ENCODE measurements around the gene C1orf167.

Gene C1orf167

DNA sequence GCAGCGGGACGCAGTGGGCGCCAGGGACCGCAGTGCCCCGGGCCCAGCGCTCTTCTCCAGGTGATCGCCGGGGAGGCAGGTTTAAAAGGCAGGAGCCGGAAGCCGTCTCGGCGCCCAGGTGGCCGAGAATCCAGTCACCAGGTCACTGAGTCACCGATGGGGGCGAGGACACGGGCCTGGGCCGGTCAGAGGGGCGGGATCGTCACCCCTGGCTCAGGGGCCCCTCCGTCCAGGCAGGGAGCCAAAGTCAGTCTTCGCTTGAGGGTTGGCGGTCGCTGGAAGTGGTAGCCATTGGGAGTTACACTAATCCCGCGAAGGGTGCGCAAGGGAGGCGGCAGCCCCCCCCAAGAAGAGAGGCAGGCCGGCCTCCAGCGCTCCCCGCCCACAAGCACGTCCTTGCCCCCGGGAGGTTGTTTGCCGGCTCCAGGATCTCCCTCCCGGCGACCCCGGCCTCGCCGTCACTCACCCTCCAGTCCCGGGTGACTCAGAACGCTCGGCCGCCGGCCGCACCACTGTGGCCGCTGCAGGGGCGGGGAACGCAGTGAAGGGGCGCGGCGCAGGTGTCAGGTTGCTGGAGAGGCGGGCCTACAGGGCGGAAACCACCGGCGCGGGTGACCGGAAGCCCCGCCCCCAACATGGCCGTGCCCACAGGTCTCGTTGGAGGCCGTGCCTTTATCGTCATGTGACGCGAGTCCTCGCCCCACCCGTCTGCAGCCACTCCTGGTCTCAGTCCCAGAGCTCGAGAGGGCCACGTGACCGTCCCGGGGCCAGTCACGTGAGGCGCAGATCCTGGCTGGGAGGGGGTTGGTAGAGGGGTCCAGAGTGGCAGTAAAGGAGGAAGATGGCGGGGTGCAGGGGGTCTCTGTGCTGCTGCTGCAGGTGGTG, 43.7 kb downstream of the C1orf167 start, which contains the start of the genes CLCN6 and MTHFR:
TSS of gene CLCN6 (plus strand) at position 770 of the 885 bp plus-strand sequence. CDS start at position 842, 72 bp downstream.
TSS of gene MTHFR (minus strand) at position 543 of the 885 bp plus-strand sequence. CDS start 2,848 bp downstream, outside the sequence.
- Histone ChIP-seq H3K9me3 (ENCODE audit: control insufficient read depth, insufficient read depth, low read depth, low read length) (no peaks in the 10 kb centered on the region), H3K27me3 (ENCODE audit: control insufficient read depth, insufficient read depth, low read length) (no peaks in the 10 kb centered on the region), H3K9ac (ENCODE audit: low read length) (peak within 1 kb of the TSS; percentile 90), H3K27ac (ENCODE audit: low read depth, low read length) (peak within 1 kb of the TSS; percentile 92), H3K36me3 (ENCODE audit: control insufficient read depth, insufficient read depth, low read length) (peaks cover 45% of the 10 kb centered on the region), H3K4me1 (ENCODE audit: control insufficient read depth, insufficient read depth, low read length) (peaks cover 37% of the 10 kb centered on the region), H3K4me3 (ENCODE audit: low read depth, low read length) (peak within 1 kb of the TSS; percentile 88)

DNA sequence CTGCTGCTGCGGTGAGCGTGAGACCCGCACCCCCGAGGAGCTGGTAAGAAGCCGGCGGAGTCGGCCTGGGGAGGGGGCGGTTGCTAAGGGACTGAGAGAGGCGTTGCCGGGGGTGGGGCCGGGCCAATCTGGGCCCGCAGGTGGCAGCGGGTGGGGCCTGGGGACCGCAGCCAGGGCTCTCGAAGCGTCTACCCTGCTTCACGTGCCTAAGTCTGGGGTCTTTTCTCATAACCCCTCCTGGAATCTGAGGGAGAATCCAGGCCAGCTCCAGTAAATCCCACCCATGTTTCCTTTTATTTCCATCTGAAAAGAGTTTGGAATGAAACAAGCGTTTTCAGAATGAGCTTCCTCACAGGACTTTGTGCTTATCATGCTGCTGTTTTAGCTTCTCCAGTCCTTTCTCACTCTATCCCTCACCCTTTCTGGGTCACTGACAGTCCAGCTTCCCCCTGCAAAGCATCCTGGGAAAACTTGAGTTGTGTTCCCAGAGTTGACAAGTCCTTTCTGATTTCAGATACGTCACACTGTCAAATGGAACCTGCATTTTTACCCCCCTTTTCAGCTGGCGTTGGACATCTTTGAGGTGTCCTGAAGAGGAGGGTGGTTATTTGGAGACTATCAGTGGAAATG, 44.4 kb downstream of the C1orf167 start:
- Histone ChIP-seq H3K36me3 (ENCODE audit: control insufficient read depth, insufficient read depth, low read length) (peaks cover 43% of the 10 kb centered on the region), H3K27me3 (ENCODE audit: control insufficient read depth, insufficient read depth, low read length) (no peaks in the 10 kb centered on the region), H3K9me3 (ENCODE audit: control insufficient read depth, insufficient read depth, low read depth, low read length) (no peaks in the 10 kb centered on the region), H3K9ac (ENCODE audit: low read length) (peak overlapping the region; percentile 70), H3K4me1 (ENCODE audit: control insufficient read depth, insufficient read depth, low read length) (peaks cover 37% of the 10 kb centered on the region), H3K27ac (ENCODE audit: low read depth, low read length) (peak overlapping the region; percentile 35; the same call in 1 of the 2 replicates), H3K4me3 (ENCODE audit: low read depth, low read length) (peak overlapping the region; percentile 88)

DNA sequence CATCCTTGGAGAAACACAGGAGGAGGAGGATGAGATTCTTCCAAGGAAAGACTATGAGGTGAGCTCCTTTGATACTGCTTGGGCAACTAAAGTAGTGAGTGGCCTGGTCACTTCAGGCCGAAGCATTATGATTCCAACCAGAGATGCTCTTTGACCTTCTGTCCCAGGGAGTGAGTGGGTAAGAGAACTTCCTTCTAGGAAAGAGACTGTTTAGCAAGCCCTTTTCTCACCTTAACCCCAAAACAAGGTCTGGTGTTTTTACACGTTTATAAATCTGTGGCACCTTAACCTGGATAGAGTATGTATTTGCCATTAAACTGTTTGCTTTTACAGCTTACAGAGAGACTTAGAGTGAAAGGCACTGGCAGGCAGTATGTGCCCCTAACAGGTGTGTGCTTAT, 45.1 kb downstream of the C1orf167 start:
- Histone ChIP-seq H3K27ac (ENCODE audit: low read depth, low read length) (no peak overlapping the region), H3K9me3 (ENCODE audit: control insufficient read depth, insufficient read depth, low read depth, low read length) (no peaks in the 10 kb centered on the region), H3K4me3 (ENCODE audit: low read depth, low read length) (peak overlapping the region; percentile 88), H3K9ac (ENCODE audit: low read length) (peak overlapping the region; percentile 70), H3K27me3 (ENCODE audit: control insufficient read depth, insufficient read depth, low read length) (no peaks in the 10 kb centered on the region), H3K36me3 (ENCODE audit: control insufficient read depth, insufficient read depth, low read length) (peaks cover 50% of the 10 kb centered on the region), H3K4me1 (ENCODE audit: control insufficient read depth, insufficient read depth, low read length) (peaks cover 35% of the 10 kb centered on the region)

DNA sequence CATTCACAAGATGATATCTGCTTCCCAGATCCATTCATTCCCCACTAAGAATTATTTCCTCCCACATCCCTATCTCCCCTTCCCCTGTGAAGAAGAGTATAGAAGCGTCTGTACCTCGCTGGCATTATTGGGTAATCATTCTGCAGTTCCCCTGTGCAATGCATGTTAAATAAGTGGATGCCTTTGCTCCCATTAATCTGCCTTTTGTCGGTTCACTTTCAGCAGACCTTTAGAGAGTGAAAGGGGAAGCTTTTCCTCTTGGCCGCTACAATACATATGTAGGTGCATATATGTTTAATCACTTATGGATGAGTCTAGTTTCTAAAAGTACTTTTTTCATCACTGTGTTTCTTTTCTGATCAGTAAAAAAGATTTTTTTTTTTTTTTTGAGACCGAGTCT, 51.0 kb downstream of the C1orf167 start:
- Histone ChIP-seq H3K4me3 (ENCODE audit: low read depth, low read length) (no peak overlapping the region), H3K9me3 (ENCODE audit: control insufficient read depth, insufficient read depth, low read depth, low read length) (no peaks in the 10 kb centered on the region), H3K27ac (ENCODE audit: low read depth, low read length) (no peak overlapping the region), H3K4me1 (ENCODE audit: control insufficient read depth, insufficient read depth, low read length) (no peaks in the 10 kb centered on the region), H3K27me3 (ENCODE audit: control insufficient read depth, insufficient read depth, low read length) (no peaks in the 10 kb centered on the region), H3K9ac (ENCODE audit: low read length) (no peak overlapping the region), H3K36me3 (ENCODE audit: control insufficient read depth, insufficient read depth, low read length) (peaks cover 75% of the 10 kb centered on the region)

DNA sequence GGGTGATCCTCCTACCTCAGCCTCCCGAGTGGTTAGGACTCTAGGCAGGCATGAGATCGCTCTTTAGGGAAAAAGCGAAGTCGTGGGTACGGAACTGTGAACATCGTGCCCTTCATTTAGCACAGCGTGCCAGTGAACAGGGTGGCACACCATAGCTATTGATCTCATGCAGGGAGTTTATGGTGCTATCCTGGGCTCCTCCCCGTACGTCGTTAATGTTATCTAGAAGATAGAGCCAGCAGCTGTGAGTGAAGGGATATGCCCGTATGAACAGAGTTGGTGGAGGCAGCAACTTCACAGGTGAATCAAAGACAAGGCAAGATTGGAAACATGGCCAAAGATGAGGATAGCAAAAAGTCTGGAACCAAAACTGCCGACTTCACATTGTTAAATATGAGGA, 55.2 kb downstream of the C1orf167 start:
- Histone ChIP-seq H3K27ac (ENCODE audit: low read depth, low read length) (no peak overlapping the region), H3K4me3 (ENCODE audit: low read depth, low read length) (no peak overlapping the region), H3K9ac (ENCODE audit: low read length) (no peak overlapping the region), H3K4me1 (ENCODE audit: control insufficient read depth, insufficient read depth, low read length) (no peaks in the 10 kb centered on the region), H3K9me3 (ENCODE audit: control insufficient read depth, insufficient read depth, low read depth, low read length) (no peaks in the 10 kb centered on the region), H3K27me3 (ENCODE audit: control insufficient read depth, insufficient read depth, low read length) (no peaks in the 10 kb centered on the region), H3K36me3 (ENCODE audit: control insufficient read depth, insufficient read depth, low read length) (peaks cover 71% of the 10 kb centered on the region)

DNA sequence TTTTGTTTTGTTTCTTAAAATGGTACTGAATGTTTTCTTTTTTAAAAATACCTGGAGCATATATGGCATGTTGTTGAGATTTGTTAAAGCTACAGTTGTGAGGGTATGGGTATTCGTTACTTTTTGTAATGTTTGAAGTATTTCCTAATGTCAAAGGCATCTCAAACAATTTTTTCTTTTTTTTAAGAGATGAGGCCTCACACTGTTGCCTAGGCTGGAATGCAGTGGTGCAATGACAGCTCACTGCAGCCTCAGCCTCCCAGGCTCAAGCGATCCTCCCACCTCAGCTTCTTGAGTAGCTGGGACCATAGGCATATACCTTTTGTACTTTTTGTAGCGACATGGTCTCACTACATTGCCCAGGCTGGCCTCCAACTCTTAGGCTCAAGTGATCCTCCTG, 60.1 kb downstream of the C1orf167 start:
- H3K27ac ChIP-seq (ENCODE audit: low read depth, low read length) = no peak overlapping the region
- H3K36me3 ChIP-seq (ENCODE audit: control insufficient read depth, insufficient read depth, low read length) = peaks cover 84% of the 10 kb centered on the region
- no peaks in the 10 kb centered on the region for H3K27me3 ChIP-seq (ENCODE audit: control insufficient read depth, insufficient read depth, low read length)
- no peaks in the 10 kb centered on the region for H3K9me3 ChIP-seq (ENCODE audit: control insufficient read depth, insufficient read depth, low read depth, low read length)
- no peak overlapping the region for H3K9ac ChIP-seq (ENCODE audit: low read length)
- no peaks in the 10 kb centered on the region for H3K4me1 ChIP-seq (ENCODE audit: control insufficient read depth, insufficient read depth, low read length)
- H3K4me3 ChIP-seq (ENCODE audit: low read depth, low read length) = no peak overlapping the region

DNA sequence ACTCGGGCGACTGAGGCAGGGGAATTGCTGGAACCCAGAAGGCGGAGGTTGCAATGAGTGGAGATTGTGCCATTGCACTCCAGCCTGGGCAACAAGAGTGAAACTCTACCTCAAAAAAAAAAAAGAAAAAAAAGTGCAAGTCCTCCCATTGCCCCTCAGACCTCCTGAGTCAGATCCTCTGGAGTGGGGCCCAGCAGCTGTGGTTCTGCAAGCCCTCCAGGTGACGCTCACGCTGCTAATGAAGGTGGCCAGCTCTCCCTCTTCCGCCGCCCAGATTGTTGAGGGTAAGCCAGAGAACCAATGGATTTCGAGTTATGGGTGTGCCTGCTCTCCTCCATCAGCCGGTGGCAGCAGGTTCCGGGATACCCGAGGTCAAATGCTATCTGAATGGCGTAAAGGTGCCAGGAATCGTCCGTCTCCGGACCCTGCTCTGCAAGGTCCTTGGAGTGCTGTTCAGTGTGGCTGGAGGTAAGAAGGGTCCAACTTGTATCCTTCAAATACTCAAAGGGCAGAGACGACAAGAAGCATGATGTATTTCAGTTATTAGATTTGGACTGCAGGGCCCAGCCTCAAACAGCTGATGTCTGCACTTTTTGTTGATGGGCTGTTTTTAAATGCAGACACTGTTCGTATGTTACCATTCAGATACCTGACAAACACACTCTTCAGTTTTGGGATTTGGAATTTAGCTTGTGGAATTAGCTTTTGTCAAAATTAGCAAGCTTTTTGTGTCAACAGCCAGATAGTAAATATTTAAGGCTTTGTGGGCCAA, 61.6 kb downstream of the C1orf167 start:
- Histone ChIP-seq H3K4me3 (ENCODE audit: low read depth, low read length) (no peak overlapping the region), H3K36me3 (ENCODE audit: control insufficient read depth, insufficient read depth, low read length) (peaks cover 85% of the 10 kb centered on the region), H3K9ac (ENCODE audit: low read length) (no peak overlapping the region), H3K27ac (ENCODE audit: low read depth, low read length) (no peak overlapping the region), H3K27me3 (ENCODE audit: control insufficient read depth, insufficient read depth, low read length) (no peaks in the 10 kb centered on the region), H3K4me1 (ENCODE audit: control insufficient read depth, insufficient read depth, low read length) (no peaks in the 10 kb centered on the region), H3K9me3 (ENCODE audit: control insufficient read depth, insufficient read depth, low read depth, low read length) (no peaks in the 10 kb centered on the region)

DNA sequence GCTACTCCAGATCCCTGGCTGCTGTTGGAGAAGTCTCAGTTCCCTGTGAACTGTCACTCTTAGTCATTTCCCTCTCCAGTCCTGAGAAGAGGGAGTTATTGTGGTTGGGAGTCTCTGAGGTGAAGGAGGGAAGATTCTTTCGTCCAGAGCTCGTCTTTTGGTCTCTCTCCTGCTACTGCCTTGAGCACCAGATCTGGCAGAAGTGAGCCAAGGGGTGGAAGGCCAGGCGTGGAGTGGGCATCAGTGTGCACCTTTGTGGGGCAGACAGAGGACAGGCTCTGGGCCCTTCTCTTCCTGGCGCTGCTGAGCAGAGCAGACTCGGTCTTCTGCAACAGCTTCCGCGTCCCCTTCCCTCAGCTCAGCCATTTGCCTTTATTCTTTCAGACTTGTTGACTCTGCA, 63.1 kb downstream of the C1orf167 start:
- Histone ChIP-seq H3K9ac (ENCODE audit: low read length) (no peak overlapping the region), H3K36me3 (ENCODE audit: control insufficient read depth, insufficient read depth, low read length) (peaks cover 85% of the 10 kb centered on the region), H3K9me3 (ENCODE audit: control insufficient read depth, insufficient read depth, low read depth, low read length) (no peaks in the 10 kb centered on the region), H3K27ac (ENCODE audit: low read depth, low read length) (no peak overlapping the region), H3K4me3 (ENCODE audit: low read depth, low read length) (no peak overlapping the region), H3K27me3 (ENCODE audit: control insufficient read depth, insufficient read depth, low read length) (no peaks in the 10 kb centered on the region), H3K4me1 (ENCODE audit: control insufficient read depth, insufficient read depth, low read length) (no peaks in the 10 kb centered on the region)

DNA sequence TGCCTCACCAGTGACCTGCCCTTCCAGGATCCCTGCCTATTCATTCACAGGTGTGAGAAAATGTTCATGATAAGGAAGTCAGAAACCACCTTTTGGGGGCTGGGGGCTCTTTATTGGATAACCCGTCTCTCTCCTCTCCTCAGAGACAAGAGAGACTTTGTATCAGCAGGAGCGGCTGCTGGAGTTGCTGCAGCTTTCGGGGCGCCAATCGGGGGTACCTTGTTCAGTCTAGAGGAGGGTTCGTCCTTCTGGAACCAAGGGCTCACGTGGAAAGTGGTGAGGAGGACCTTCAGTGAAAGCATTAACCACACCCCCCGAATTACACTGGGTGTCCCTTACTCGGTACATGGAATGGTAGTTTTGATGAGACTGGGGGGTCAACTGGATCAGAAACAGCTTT, 65.0 kb downstream of the C1orf167 start:
- Histone ChIP-seq H3K4me3 (ENCODE audit: low read depth, low read length) (no peak overlapping the region), H3K9me3 (ENCODE audit: control insufficient read depth, insufficient read depth, low read depth, low read length) (no peaks in the 10 kb centered on the region), H3K36me3 (ENCODE audit: control insufficient read depth, insufficient read depth, low read length) (peaks cover 87% of the 10 kb centered on the region), H3K9ac (ENCODE audit: low read length) (no peak overlapping the region), H3K4me1 (ENCODE audit: control insufficient read depth, insufficient read depth, low read length) (no peaks in the 10 kb centered on the region), H3K27me3 (ENCODE audit: control insufficient read depth, insufficient read depth, low read length) (no peaks in the 10 kb centered on the region), H3K27ac (ENCODE audit: low read depth, low read length) (no peak overlapping the region)

DNA sequence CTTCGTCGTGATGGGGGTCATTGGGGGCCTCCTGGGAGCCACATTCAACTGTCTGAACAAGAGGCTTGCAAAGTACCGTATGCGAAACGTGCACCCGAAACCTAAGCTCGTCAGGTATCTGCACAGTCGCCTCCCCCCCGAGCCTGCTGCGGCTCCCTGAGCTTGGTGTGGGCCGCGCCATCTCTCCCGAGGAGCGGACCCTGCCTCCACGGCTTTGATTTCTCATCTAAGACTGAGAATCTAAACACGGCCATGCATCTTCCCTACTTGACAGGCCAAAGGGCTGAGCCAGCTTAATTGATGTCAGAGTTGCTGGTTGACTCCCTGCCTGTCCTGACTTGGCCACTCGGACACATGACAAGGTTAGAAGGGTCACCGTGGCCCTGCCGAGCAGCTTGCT, 66.5 kb downstream of the C1orf167 start:
- Histone ChIP-seq H3K9me3 (ENCODE audit: control insufficient read depth, insufficient read depth, low read depth, low read length) (no peaks in the 10 kb centered on the region), H3K36me3 (ENCODE audit: control insufficient read depth, insufficient read depth, low read length) (peaks cover 95% of the 10 kb centered on the region), H3K27me3 (ENCODE audit: control insufficient read depth, insufficient read depth, low read length) (no peaks in the 10 kb centered on the region), H3K27ac (ENCODE audit: low read depth, low read length) (no peak overlapping the region), H3K9ac (ENCODE audit: low read length) (no peak overlapping the region), H3K4me1 (ENCODE audit: control insufficient read depth, insufficient read depth, low read length) (no peaks in the 10 kb centered on the region), H3K4me3 (ENCODE audit: low read depth, low read length) (no peak overlapping the region)

Measured in HUES6 (cell line).